SIG-M5 (cell line): ENCODE results near the gene CCDC192.
"Not testable (repeated sequence)": the region's sequence is repeated elsewhere in the genome, so short reads cannot be mapped to it uniquely, and the experiment has no call there.

ENCODE experiments used
- DNase-seq: peaks from one replicate; lab custom pipeline; 2025; lab: John Stamatoyannopoulos, UW

Gene CCDC192

GRCh38 chr5:127702926-127703561 lies at the start of gene CCDC192:
CCDC192 (plus strand) TSS chr5:127703391; CDS start chr5:127703446, 55 bp downstream.
- no peak for DNase-seq

DNA sequence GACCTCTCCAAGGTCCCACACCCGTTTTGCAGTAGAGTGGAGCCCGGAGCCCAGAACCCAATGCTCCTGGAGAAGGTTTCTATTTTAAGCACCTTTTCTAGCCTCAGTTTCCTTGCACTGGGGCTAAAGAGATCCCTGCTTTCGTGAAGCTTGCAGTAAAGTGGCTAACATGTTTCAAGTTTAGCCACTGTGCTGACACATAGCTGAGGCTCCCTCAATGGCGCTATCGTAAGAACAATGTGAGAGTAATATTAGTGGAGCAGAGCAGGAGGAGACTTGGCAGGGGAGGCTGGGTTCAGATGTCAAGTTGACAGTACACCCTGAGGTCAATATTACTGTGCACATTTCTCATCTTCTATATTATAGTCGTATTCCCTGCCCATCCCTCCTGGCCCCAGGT lies 46.4 kb upstream of the CCDC192 start:
- DNase-seq: no peak

DNA sequence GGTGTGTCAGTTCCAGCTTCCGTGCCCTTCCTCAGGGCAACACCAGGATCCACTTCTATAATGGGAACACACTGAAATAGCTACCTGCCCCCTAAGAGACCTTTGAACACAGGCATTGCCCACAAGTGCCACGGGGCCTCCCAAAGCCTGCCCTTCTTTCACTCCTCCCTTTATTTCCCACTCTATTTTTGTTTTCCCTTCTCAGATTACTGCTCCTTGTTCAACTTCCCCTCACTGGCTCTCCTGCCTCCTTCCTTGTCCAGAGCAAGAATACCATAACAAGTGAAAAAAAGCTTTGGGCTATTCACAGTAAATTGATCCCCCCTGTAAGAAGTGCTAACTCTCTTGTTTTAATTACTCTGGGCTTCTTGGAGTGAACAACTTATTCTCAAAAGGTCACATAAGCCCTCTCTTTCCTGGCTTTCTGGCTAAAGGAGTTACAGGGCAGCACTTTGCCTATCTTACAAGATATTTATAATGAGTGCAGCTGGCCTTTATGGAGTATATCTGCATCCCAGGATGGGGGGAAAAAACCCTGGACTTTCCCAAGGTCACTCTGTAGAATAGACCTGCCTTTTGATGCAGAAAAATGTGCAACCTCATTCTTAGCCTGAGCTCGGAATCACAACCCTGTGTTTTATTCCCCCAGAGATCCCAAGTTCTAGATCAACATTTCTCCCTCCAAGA lies 43.0 kb upstream of the CCDC192 start:
- no peak for DNase-seq

GRCh38 chr5:127664093-127664492 lies 39.1 kb upstream of the CCDC192 start:
- no peak for DNase-seq

DNA sequence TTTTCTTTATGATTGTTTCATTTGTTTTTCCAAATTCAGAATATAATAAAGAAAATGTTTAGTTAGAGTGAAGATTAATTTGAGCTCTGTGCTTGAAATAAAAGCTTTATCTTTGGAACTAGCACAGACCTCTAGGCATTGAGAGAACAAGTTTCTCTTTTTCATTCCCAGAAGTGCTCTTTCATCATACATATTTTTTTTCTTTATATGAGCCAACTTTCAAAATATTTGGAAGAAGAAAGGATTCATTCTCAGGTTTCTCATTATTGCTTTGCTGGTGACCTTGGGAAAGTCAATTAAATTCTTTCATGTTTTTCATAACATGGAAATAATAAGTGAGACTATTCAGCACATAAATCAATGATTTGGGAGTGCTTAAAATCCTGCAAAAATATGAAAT lies 37.5 kb upstream of the CCDC192 start:
- DNase-seq: no peak

- no peak for DNase-seq
Observed at GRCh38 chr5:127666043-127666716, 37.0 kb upstream of the CCDC192 start.

GRCh38 chr5:127667926-127668325 lies 35.3 kb upstream of the CCDC192 start:
- no peak for DNase-seq

DNA sequence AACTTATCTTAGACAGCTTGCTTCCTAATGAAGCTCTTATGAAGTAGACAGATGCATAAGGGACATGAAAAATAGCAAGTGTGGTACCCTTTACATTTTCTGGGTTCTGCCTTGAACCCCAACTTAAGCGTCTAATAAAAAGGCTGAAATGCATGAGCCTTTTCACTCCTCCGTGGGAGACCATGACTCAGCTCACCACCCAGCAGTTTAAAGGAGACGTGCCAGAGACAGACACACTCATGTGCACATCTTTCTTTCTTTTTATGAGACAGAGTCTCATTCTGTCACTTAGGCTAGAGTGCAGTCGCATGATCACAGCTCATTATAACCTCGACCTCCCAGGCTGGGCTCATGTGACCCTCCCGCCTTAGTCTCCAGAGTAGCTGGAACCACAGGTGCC lies 32.0 kb upstream of the CCDC192 start:
- no peak for DNase-seq

DNA sequence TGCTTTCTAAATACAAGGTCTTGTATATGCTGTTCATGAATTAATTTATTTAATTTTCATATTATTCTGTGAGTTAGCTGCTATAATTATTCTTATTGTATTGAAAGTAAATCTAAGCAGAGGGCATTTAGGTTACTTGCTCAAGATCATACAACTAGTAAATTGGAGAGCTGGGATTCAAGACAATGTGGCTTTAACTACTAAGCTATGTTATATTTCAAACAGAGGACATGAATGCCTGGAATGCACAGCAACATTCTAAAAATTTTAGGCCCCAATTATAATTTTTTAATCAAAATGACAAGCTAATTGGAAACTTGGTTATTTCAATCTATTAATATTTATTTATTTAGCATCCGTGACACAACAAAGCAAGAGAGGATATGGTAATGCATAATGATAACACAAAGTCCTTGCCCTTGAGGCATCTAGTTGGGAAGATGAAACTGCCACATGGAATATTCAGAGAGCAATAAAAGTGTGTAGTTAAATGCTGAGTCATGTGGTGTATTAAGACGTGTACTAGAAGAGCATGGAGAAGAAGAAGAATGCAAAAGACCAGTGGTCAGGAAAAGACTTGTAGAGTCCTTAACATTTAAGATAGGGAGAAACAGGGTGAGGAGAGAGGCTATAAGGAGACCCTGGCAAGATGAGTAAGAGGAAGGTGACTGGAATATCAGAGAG lies 29.9 kb upstream of the CCDC192 start:
- no peak for DNase-seq

- not testable (repeated sequence) for DNase-seq
Observed at GRCh38 chr5:127676951-127677350, 26.2 kb upstream of the CCDC192 start.

GRCh38 chr5:127679691-127680330 lies 23.4 kb upstream of the CCDC192 start:
- not testable (repeated sequence) for DNase-seq

DNA sequence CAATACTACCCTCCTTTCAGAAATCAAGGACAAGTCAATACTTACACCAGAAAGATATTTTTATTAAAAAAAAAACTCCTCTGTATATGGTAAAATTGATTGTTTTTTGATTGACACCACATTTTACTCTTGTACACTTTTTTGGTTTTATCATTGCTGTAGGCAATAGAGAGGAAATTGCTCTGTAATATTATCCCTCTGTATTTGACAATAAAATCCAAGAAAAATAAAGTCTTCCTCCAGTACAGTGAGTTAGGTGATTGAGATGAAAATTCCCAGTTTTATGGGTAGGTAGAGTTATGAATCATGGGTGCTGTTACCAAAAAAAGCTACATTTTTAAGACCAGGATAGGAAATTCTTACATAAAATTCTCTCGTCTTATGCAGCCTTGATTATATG lies 22.6 kb upstream of the CCDC192 start:
- DNase-seq: no peak

DNA sequence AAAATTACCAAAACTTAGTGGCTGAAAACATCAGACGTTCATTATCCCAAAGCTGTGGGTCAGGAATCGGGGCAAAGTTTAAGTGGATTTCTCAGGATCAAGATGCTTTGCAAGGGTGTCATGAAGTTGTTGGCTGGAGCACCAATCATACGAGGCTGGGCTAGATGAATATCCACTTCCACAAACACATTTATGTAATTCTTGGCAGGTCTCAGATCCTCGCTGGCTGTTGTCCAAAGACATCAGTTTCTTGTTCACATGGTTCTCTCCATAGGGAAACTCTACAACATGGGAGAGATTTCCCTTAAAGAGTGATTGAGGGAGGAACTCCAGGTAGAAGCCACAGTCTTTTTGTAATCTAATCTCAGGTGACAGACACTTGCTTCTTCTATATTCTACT lies 20.2 kb upstream of the CCDC192 start:
- DNase-seq: no peak

DNA sequence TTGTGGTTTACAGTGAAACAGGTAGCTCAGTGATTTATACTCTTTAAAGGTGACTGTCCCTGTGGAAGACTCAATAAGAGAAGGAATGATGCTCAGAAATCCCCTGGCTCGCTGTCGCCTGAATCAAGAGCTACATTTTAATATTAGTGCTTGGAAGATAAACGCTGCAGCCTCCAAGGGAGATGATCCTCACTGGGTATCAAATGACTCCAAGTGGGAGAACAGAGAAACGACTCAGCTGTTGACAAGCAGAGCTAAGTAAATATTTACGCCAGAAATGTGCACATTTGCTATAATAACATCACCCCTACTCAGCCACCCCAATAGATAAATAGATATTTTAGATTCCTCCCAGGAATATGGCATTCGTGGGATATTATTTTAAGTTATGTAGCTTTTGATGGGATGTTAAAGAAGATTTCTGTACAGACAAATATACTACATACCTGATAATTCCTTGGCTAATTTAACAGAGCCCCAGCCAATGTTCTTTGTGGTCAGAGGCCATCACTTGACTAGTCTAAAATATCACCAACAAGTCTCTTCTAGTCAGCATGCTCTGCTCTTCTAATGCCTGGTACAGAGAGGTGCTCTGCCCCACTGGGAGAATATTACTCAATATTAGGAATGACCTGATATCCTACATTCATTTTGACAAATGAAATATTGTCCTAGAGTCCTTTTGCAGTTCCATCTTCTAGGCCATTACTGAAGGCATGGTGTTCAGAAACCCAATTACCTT lies 18.3 kb upstream of the CCDC192 start:
- DNase-seq: no peak

- no peak for DNase-seq
Observed at GRCh38 chr5:127685662-127686061, 17.5 kb upstream of the CCDC192 start.

GRCh38 chr5:127686424-127686823 lies 16.8 kb upstream of the CCDC192 start:
- DNase-seq: no peak

DNA sequence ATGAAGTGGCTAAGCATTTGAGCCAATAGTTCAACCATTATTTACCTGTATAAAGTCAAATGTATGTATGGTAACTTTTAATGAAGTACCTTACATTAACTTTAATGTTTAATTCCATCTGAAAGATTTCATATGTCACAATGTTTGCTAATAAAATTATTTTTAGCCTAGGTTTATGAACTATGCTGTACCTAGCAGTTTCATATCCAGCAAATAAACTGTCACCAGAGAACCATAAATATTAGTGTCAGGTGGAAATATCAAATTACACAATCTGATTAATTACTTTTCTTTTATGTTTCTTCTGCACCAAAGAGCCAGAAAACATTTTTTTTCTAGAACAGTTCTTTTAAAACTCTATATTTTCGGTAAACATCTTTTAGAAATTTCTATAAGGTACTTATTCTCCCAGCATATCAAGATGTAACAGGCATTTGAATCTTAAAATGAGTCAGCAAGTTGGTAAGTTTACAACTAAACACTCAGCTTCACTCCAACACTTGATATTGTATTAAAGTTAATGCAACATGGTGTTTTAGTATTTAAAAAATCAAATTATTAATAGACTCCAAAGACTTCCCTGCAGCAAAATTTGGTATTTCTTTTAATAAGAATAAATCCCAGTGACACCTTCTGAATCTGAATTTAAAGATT lies 8.5 kb upstream of the CCDC192 start:
- DNase-seq: no peak

DNA sequence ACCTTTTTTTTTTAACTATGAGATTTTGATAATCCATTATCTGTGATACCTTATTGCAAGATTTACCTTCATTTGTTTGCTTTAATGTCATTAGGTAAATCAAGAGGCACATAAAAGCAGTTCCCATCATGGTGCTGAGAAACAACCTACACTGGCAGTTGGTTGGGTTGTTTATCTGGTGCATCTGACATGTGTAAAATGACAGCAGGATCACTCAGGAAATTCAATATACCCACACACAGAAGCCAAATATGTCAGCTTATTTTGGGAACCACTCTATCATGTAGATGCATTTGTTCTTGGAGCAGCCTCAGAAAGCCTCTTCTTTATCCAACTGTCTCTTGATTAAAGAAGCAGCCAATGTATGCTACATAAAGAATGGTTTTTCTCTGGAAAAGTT lies 7.8 kb upstream of the CCDC192 start:
- DNase-seq: no peak

GRCh38 chr5:127696683-127697082 lies 6.5 kb upstream of the CCDC192 start:
- no peak for DNase-seq

GRCh38 chr5:127697894-127698600 lies 5.1 kb upstream of the CCDC192 start:
- DNase-seq: no peak
